ENCODE results near the gene HGFAC. TPM values are rescaled to one million over a fixed set of nuclear protein-coding genes. Genes with fewer than 3 reads are reported as not detected.

Gene HGFAC
- total RNA-seq, 1 experiment from 2014 or later: 0.10 TPM

GRCh38 chr4:3426465-3427133, 15.2 kb upstream of the HGFAC start:
- no peak for DNase-seq (ENCODE audit: low spot score)

DNA sequence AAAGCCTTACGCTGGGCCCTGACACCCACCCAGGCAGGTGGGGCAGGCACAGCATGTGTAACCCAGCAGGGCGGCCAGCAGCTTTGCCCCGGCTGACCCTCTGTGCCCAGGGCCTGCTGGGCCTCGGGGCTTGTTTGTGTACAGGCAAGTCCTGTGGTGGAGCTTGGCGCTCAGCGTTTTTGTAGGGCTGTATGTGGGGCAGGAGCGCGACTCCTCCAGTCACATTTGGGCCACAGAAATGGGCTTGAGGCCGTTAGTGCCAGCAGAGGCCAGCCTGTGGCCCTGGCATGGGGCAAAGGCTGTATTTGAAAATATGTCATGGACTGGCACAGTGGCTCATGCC, 14.7 kb upstream of the HGFAC start:
- no peak for DNase-seq (ENCODE audit: low spot score)

GRCh38 chr4:3427706-3428446, 13.9 kb upstream of the HGFAC start:
- no peak for DNase-seq (ENCODE audit: low spot score)

GRCh38 chr4:3429651-3430050, 12.1 kb upstream of the HGFAC start:
- DNase-seq (ENCODE audit: low spot score): no peak

- no peak for DNase-seq (ENCODE audit: low spot score)
Observed at GRCh38 chr4:3430524-3430923, 11.2 kb upstream of the HGFAC start.

GRCh38 chr4:3431446-3431993, 10.2 kb upstream of the HGFAC start:
- no peak for DNase-seq (ENCODE audit: low spot score)

- no peak for DNase-seq (ENCODE audit: low spot score)
Observed at GRCh38 chr4:3432381-3432790, 9.4 kb upstream of the HGFAC start.

DNA sequence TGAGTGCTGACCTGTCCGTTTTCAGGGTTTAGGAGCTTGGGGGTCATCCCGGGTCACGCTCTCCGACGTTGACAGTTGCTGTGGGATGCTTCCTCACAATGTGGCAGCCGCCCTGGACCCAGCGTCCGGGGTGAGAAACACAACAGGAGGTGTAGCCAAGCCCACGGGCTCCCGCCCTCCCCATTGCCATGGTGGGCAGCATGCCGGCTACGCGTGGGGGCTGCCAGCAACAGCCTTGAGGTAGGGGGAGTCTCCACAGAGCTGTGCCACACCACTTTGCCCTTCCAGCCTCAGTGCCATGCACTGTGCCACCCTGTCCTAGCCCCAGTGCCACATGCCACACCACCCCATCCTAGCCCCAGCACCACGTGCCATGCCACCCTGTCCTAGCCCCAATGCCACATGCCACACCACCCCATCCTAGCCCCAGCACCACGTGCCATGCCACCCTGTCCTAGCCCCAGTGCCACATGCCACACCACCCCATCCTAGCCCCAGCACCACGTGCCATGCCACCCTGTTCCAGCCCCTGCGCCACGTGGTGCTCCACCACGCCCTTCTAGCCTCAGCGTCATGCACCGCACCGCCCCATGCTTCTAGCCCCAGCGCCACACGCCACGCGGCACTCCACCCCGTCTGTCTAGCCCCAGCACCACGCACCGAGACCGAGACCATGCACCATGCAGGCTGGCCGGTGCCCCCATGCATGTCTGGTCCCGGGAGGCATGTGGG, 8.5 kb upstream of the HGFAC start:
- DNase-seq (ENCODE audit: low spot score): no peak

GRCh38 chr4:3434881-3435685, 6.7 kb upstream of the HGFAC start:
- DNase-seq (ENCODE audit: low spot score): no peak

GRCh38 chr4:3435686-3435956, 6.1 kb upstream of the HGFAC start:
- no peak for DNase-seq (ENCODE audit: low spot score)

DNA sequence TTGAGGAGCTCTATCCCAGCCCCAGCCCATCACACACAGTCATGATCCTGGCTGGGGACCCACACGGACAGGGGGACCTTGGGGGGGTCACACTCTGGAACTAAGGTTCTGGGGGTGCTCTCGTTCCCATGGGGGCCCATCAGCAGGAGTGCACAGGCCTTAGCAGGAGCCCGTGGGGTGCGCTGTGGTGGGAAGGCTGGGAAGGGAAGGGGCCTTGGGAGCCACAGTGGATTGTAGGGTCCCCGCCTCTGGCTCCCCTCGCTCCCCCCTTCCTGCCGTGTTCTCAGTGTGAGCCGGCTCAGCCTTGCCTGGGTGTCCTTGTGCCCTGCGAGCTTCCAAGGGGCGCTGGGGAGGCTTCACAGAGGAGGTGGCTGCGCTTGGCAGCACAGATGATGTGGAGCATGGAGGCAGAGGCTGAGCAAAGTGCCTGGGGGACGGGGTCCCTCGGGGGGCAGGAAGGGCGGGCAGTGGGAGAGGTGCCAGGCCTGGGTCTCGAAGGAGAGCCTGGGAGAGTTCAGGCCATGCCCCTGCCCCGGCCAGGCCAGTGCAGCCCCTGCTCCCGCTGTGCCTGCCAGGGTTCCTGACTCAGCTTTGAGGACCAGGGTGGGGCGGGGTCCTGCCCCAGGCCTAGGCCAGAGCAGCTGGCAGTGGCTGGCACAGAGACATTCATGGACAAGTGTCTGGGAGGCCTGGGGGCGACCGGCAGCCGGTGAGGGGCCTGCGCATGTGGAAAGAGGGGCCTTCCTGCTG, 5.5 kb upstream of the HGFAC start:
- DNase-seq (ENCODE audit: low spot score): no peak

- DNase-seq (ENCODE audit: low spot score): peak; percentile 83
Observed at GRCh38 chr4:3436798-3437581, 4.8 kb upstream of the HGFAC start.

- no peak for DNase-seq (ENCODE audit: low spot score)
Observed at GRCh38 chr4:3437582-3437936, 4.2 kb upstream of the HGFAC start.

DNA sequence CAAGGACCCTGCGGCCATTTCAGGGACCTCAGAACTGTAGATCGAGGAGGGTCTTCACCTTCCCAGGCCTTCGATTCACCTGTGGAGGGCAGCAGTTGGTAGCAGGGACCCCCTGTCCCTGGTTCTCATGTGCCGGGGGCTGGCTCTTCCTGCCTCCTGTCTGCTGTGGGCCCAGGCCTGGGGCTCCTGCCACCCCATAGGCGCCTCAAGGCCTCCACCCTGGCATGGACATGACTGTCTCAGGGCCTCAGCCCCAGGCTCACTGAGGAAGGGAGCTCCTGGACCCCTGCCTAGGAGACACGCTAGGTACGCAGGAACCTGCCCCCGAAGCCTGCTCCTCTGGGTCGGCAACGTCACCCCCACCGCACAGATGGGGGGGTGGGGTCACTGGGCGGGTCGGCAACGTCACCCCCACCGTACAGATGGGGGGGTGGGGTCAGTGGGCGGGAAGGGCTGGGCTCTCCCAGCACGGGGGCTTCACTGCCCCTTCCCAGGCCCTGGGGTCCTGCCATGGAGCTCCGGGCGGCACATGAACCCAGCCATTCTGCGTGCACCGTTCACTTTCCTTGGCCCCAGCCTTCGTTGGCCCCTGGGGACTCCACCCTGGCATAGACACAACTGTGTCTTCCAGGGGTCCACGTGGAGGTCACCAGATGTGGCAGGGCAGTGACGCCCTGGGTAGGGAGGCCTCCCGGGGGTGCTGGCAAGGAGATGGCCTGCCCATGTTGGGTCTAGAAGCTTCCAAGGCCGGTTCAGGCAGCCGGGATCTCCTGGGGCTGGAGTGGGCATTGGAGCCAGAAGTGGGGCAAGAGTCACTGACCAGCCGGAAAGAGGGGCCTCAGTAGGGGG, 3.5 kb upstream of the HGFAC start:
- no peak for DNase-seq (ENCODE audit: low spot score)

DNA sequence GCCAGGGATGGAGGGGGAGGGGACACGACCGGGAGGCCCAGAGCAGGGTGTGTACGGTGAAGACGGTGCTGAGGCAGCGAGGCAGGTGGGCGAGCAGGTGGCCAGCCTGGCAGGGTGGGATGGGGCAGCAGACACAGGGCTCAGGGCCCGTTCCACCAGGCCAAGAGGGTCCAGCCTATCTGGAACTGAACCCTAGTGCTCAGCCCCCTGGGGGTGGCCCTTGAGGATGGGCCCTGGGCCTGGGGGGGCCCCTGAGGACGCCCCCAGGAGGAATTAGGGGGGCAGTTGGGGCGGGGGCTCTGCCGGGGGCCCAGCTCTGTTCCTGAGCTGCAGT, 3.0 kb upstream of the HGFAC start:
- DNase-seq (ENCODE audit: low spot score): no peak

DNA sequence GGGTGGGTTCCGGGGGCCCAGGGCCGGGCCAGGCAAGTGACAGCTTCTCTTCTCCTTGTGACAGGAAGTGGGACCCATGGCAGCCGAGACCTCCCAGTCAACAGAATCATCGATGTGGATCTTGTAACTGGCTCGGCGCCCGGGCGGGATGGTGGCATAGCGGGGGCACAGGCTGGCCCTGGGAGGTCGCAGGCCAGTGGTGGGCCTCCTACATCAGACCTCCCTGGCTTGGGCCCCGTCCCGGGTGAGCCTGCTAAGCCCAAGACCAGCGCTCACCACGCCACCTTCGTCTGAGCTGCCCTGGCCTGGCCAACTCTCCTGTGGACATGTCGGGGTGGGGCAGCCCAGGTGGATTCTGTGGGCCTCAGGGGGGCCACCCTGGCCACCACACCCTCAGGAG, 2.4 kb upstream of the HGFAC start:
- no peak for DNase-seq (ENCODE audit: low spot score)

DNA sequence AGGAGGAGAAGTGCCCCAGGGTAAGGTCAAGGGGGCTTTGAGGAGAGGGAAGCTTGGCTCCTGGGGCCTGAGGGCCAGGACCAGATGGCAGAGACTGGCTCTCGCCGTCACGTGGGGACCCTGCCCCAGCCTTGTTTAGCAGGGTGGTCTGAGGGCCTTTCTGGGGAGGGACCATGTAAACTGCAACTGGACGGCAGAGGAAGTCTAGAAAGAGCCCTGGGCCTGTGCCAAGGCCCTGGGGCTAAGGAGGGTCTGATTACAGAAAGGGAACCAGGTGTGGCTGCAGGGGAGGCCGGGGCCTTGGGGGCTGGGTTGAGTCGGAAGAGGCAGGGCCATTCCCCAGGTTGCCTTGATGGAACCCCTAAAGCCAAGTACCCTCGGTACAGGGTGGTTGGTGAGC, 1.8 kb upstream of the HGFAC start:
- DNase-seq (ENCODE audit: low spot score): no peak

DNA sequence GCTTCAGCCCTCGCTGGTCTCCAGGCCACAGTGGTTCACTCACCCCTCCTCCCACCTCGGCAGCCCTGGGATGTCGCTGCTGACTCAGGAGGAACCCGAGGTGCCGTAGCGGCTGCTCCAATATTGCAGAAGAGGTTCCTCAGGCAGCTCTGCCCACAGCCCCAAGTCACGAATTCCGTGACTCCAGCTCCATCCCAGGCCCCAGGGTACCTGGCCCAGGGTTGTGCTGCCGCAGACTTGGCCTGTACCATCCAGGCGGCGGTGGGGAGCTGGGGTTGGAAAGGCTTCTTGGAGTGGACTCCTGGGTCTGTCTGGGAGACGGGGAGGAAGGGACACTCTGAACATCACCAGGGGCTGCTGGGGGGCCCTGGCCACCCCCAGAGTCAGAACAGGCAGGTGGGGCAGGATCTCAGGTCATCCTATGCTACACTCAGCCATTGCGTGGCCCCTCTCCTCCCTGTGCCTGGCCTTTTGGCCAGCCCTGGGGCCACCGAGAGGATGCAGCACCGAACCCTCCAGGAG, 728 bp upstream of the HGFAC start:
- no peak for DNase-seq (ENCODE audit: low spot score)

- DNase-seq (ENCODE audit: low spot score): no peak
Observed at GRCh38 chr4:3442460-3442958, 741 bp downstream of the HGFAC start.

Measured in H4 (cell line).